Fibroblast of the conjunctiva (primary cell): ENCODE results near the gene CDH23.
A peak's percentile ranks its signal among the peaks of the same experiment; 100 is the strongest.
"Not testable (repeated sequence)": the region's sequence is repeated elsewhere in the genome, so short reads cannot be mapped to it uniquely, and the experiment has no call there.

Experiments
- DNase-seq: peaks from one replicate; pipeline ENCODE4 v3.0.0-alpha.2; 2010; ENCODE audit warnings: low read depth

Gene CDH23

GRCh38 chr10:71838264-71839211 is 441.8 kb downstream of the CDH23 start:
- no peak for DNase-seq

- peak; percentile 95 for DNase-seq
These were observed 443.6 kb downstream of the CDH23 start for GRCh38 chr10:71840177-71840957.

DNA sequence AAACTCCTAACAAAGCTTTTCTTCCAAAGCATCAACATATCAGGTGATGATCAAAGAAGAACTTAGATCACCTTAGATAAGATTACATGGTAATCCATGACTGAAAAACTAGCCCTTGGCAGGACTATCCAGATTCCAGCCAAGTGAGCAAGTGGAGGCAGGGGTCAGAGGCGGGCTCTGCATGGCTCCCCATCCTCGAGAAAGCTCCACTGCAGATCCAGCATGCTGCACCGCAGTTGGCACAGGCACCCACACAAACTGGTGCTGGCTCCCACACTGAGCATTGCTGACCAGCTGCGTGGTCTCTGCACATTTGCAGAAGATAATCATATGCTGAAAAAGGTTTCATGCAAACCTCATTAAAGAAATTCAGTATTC is 444.2 kb downstream of the CDH23 start:
- DNase-seq: no peak

DNA sequence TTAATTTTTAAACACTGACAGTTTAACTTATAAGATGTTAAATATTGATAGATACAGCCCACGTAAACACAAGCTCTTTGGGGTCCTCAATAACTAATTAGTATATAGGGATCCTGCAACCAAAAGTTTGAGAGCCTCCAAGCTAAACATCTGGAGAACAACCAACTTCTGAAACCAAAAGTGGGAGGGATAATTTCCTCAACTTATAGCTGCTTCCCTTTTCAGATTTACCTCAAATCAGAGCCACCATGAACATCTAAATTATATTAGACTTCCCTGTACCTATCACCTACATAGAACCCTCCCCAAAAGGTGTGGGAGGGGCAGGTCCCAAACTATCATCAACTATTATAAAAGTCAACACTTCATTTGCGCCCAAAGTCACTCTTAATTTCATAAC is 445.7 kb downstream of the CDH23 start:
- no peak for DNase-seq

- DNase-seq: no peak
These were observed 446.4 kb downstream of the CDH23 start for GRCh38 chr10:71842856-71843686.

- no peak for DNase-seq
These were observed 447.4 kb downstream of the CDH23 start for GRCh38 chr10:71844084-71844483.

DNA sequence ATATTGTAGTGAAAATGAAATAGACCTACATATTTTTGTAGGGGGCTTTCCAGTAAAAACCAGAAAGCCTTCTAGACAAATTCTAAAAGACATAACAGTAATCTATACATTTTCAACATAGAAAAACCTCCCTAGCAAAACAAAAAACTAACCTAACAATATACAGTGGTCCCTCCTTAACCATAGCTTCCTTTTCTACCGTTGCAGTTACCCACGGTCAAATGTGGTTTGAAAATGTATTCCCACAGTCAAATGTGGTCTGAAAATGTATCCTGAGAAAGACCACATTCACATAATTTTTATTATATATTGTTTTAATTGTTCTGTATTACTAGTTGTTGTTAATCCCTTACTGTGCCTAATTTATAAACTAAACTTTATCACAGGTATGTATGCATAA is 448.0 kb downstream of the CDH23 start:
- no peak for DNase-seq

DNA sequence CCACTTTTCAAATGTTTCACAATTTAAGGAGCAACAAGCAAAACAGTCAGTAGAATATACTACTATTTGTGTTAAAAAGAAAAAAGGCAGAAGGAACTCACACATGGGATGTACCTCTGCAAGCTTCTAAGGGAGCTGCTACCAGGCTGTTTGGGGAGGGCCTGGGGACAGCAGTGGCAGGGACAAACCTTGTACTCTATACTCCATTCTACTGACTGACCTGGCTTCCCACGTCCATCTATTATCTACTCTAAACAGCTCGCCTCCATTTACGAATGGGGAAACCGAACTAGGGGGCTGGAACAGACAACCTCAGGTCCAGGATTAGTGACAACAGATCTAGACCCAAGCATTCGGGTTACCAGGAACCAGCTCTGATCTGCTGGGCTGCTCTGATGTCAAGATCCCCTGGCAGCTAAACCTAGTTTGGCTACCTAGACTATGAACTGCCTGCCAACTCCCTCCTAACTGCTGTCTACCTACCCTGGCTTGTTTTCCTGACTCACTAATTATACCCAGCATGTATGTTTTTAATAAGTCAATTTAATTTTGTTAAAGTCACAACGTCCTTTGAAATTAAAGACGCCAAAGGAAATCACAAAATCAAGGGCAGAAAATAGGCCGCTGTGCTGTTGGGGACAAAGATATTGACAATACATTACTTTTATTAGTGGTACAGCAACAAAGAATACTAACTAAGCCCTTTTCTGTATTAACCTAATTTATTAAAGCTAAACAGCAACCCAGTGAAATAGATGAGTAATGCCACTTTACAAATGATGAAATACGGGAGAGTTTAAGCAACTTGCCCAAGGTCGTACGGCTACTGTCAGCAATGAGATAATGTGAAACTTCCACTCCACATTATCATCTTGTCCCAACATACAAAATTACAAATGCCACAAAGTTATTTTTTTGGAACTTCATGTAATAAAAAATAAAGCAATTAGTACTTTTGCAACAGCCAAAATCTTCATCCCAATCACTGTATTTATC is 449.0 kb downstream of the CDH23 start:
- DNase-seq: peak; percentile 70

DNA sequence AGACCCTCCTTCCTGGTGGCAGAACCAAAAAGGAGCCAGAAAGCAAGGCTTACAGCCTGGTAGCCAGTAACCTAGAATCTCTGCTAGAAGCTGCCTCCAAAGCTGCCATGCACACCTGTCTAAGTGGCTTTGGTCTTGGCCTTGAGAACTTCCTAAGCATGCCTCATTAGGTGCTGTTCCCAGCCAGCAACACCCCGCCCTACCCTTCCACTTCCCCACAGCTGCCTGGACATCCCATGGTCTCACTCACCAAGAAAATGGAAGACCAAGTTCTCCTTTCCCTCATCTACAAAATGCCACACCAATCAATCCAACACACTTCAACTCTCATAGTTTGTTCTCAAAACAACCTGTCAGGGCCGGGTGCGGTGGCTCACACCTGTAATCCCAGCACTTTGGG is 450.1 kb downstream of the CDH23 start:
- DNase-seq: no peak

DNA sequence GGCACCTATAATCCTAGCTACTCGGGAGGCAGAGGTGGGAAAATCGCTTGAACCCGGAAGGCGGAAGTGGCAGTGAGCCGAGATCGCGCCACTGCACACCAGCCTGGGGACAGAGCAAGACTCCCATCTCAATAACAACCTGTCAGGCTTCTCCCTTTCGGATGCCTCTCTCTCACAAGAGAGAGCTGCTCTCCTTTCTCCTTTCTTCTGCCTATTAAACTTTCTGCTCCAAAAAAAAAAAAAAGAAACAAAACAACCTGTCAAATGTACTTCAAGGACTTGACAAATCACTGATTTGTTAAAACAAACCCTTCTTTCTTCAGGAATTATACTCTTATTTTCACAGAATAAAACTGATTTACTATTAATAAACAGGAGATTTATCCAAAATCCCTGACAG is 450.7 kb downstream of the CDH23 start:
- no peak for DNase-seq

- no peak for DNase-seq
These were observed 451.9 kb downstream of the CDH23 start for GRCh38 chr10:71848325-71849275.

GRCh38 chr10:71849461-71849908 is 452.8 kb downstream of the CDH23 start:
- no peak for DNase-seq

DNA sequence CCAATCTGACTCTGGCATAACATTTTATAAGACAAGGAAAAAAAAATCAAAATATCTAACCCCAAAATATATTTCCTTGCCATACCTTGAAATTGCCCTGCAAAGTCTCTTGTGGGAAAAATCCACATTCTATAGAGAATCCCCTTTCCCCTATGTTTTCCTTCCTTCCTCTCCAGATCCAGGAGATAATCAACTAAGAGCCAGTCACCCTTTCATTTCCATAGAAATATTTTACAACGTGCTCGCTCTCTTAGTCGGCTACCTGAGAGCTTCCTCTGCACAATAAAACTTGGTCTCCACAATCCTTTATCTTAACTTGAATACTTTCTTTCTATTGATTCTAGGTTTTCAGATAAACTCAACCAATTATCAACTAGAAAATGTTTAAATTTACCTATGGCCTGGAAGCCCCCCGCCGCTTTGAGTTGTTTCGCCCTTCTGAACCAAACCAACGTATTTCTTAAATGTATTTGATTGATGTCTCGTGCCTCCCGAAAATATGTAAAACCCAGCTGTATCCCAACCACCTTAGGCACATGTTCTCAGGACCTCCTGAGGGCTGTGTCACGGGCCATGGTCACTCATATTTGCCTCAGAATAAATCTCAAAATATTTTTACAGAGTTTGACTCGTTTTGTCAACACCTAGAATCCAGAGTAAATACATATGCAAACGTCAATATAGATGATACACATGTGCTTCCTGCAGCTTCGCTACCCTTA is 453.5 kb downstream of the CDH23 start:
- DNase-seq: no peak

GRCh38 chr10:71850743-71851464 is 454.2 kb downstream of the CDH23 start, which contains the start of gene PSAP:
PSAP (minus strand) TSS chr10:71851251; CDS start chr10:71851221, 30 bp downstream.
- DNase-seq: peak; percentile 97

- DNase-seq: not testable (repeated sequence)
These were observed 454.9 kb downstream of the CDH23 start for GRCh38 chr10:71851465-71852095.

- no peak for DNase-seq
These were observed 455.7 kb downstream of the CDH23 start for GRCh38 chr10:71852355-71852937.

- DNase-seq: no peak
These were observed 457.3 kb downstream of the CDH23 start for GRCh38 chr10:71854031-71854430.
